HS-27A (cell line): ENCODE data around the gene CES2.
"Not testable (repeated sequence)": the region's sequence is repeated elsewhere in the genome, so short reads cannot be mapped to it uniquely, and the experiment has no call there.

Source experiments
- DNase-seq: peaks from one replicate; pipeline ENCODE4 v3.0.0-alpha.2; 2012; ENCODE audit warnings: low read depth, missing footprints

CES2 gene

GRCh38 chr16:66954097-66954659 lies 18.9 kb downstream of the CES2 start:
- peak; percentile 51 for DNase-seq

GRCh38 chr16:66955363-66956153 lies 20.2 kb downstream of the CES2 start:
- not testable (repeated sequence) for DNase-seq

GRCh38 chr16:66956154-66956457 lies 20.8 kb downstream of the CES2 start:
- DNase-seq, result not testable (repeated sequence)

- DNase-seq, result no peak
Observed at GRCh38 chr16:66958857-66959703, 23.8 kb downstream of the CES2 start.

- no peak for DNase-seq
Observed at GRCh38 chr16:66959704-66960161, 24.4 kb downstream of the CES2 start.

- no peak for DNase-seq
Observed at GRCh38 chr16:66960270-66960669, 25.0 kb downstream of the CES2 start.

- DNase-seq, result peak; percentile 40
Observed at GRCh38 chr16:66961065-66961744, 25.9 kb downstream of the CES2 start, which contains the start of gene CES3. CES3 (plus strand) TSS chr16:66961266; CDS start chr16:66961308, 42 bp downstream.

GRCh38 chr16:66961914-66962313 lies 26.6 kb downstream of the CES2 start:
- DNase-seq, result no peak

- DNase-seq, result no peak
Observed at GRCh38 chr16:66964049-66964448, 28.7 kb downstream of the CES2 start.

GRCh38 chr16:66968847-66969246 lies 33.5 kb downstream of the CES2 start:
- DNase-seq, result no peak

- peak; percentile 42 for DNase-seq
Observed at GRCh38 chr16:66970775-66971720, 35.7 kb downstream of the CES2 start.

GRCh38 chr16:66972983-66973382 lies 37.7 kb downstream of the CES2 start:
- DNase-seq, result no peak

- no peak for DNase-seq
Observed at GRCh38 chr16:66973716-66974115, 38.4 kb downstream of the CES2 start.

- DNase-seq, result not testable (repeated sequence)
Observed at GRCh38 chr16:66974156-66974931, 39.0 kb downstream of the CES2 start.

GRCh38 chr16:66974932-66975246 lies 39.6 kb downstream of the CES2 start:
- not testable (repeated sequence) for DNase-seq

GRCh38 chr16:66975302-66975893 lies 40.1 kb downstream of the CES2 start:
- no peak for DNase-seq

- DNase-seq, result no peak
Observed at GRCh38 chr16:66976746-66977145, 41.4 kb downstream of the CES2 start.

- peak; percentile 47 for DNase-seq
Observed at GRCh38 chr16:66977341-66978113, 42.2 kb downstream of the CES2 start.
